Measurements from ENCODE around the gene PGA5. TPM values are rescaled to one million over a fixed set of nuclear protein-coding genes. Genes with fewer than 3 reads are reported as not detected.
"Not testable (repeated sequence)": the region's sequence is repeated elsewhere in the genome, so short reads cannot be mapped to it uniquely, and the experiment has no call there.

The PGA5 gene
- total RNA-seq, 1 experiment from 2014 or later = 0.33 TPM

- not testable (repeated sequence) for H3K36me3 Mint-ChIP-seq (ENCODE audit: insufficient read depth in 1 of 3, low read depth in 3 of 3); H2BK15ac ChIP-seq (ENCODE audit: low read depth, low read length); H4K5ac ChIP-seq (ENCODE audit: insufficient read length, low read depth, low read length); H3K14ac ChIP-seq (ENCODE audit: insufficient read depth, low read length); H3K4ac ChIP-seq (ENCODE audit: low read depth, low read length); H3K23ac ChIP-seq (ENCODE audit: insufficient read length, low read depth, low read length); H3K56ac ChIP-seq (ENCODE audit: insufficient read length, low read depth, low read length); H2BK12ac ChIP-seq (ENCODE audit: insufficient read length, low read depth, low read length); H3K9me3 Mint-ChIP-seq; H3K23me2 ChIP-seq (ENCODE audit: insufficient read length, low read depth, low read length, poor library complexity, severe bottlenecking); H3K4me1 Mint-ChIP-seq; H3K9ac ChIP-seq (ENCODE audit: extremely low read depth, insufficient read length, low read length); H3K27ac Mint-ChIP-seq; H3K79me1 ChIP-seq (ENCODE audit: insufficient read depth, low read depth, low read length, poor library complexity, severe bottlenecking); H2BK20ac ChIP-seq (ENCODE audit: low read depth, low read length, poor library complexity, severe bottlenecking); H3T11ph ChIP-seq (ENCODE audit: low read length); H2AFZ ChIP-seq (ENCODE audit: low read length); H3K27ac ChIP-seq (ENCODE audit: insufficient read length, low read depth, low read length); H4K20me1 ChIP-seq (ENCODE audit: control insufficient read depth, insufficient read depth, insufficient read length); H3K18ac ChIP-seq (ENCODE audit: insufficient read length, low read depth, low read length); H3K79me2 ChIP-seq (ENCODE audit: insufficient read depth, low read length); H3K27me3 ChIP-seq (ENCODE audit: insufficient read depth, low read length); H3K4me1 ChIP-seq (ENCODE audit: insufficient read depth, low read length); H4K8ac ChIP-seq (replicated peaks; ENCODE audit: insufficient read length, low read depth, low read length); H2BK5ac ChIP-seq (ENCODE audit: insufficient read length, low read length); H3K27me3 Mint-ChIP-seq (ENCODE audit: low read depth); DNase-seq; H2AK5ac ChIP-seq (ENCODE audit: insufficient read length, low read length); H3K4me3 Mint-ChIP-seq; H2BK120ac ChIP-seq (ENCODE audit: low read depth, low read length, poor library complexity, severe bottlenecking); H3K4me2 ChIP-seq (ENCODE audit: insufficient read depth, insufficient read length, low read length); H3K9me3 ChIP-seq (ENCODE audit: control insufficient read depth, low read depth, low read length); H4K91ac ChIP-seq (ENCODE audit: insufficient read length, low read depth, low read length)
- no CpG with 5 or more reads among the region's 5 CpGs for WGBS (ENCODE audit: extremely low coverage, insufficient read length, low lambda C conversion rate)
Observed at GRCh38 chr11:61222692-61223091, 18.3 kb upstream of the PGA5 start.

- not testable (repeated sequence) for H2BK20ac ChIP-seq (ENCODE audit: low read depth, low read length, poor library complexity, severe bottlenecking); H3K18ac ChIP-seq (ENCODE audit: insufficient read length, low read depth, low read length); H3K56ac ChIP-seq (ENCODE audit: insufficient read length, low read depth, low read length); H3K27ac Mint-ChIP-seq; H3T11ph ChIP-seq (ENCODE audit: low read length); H3K4ac ChIP-seq (ENCODE audit: low read depth, low read length); H2BK5ac ChIP-seq (ENCODE audit: insufficient read length, low read length); H3K23ac ChIP-seq (ENCODE audit: insufficient read length, low read depth, low read length); H2AK5ac ChIP-seq (ENCODE audit: insufficient read length, low read length); H3K9me3 Mint-ChIP-seq; H3K27me3 Mint-ChIP-seq (ENCODE audit: low read depth); H4K20me1 ChIP-seq (ENCODE audit: control insufficient read depth, insufficient read depth, insufficient read length); H3K4me2 ChIP-seq (ENCODE audit: insufficient read depth, insufficient read length, low read length); H3K27me3 ChIP-seq (ENCODE audit: insufficient read depth, low read length); H3K23me2 ChIP-seq (ENCODE audit: insufficient read length, low read depth, low read length, poor library complexity, severe bottlenecking); H3K4me3 Mint-ChIP-seq; DNase-seq; H2AFZ ChIP-seq (ENCODE audit: low read length); H3K9me3 ChIP-seq (ENCODE audit: control insufficient read depth, low read depth, low read length); H2BK15ac ChIP-seq (ENCODE audit: low read depth, low read length); H3K4me1 Mint-ChIP-seq; H3K14ac ChIP-seq (ENCODE audit: insufficient read depth, low read length); H4K8ac ChIP-seq (replicated peaks; ENCODE audit: insufficient read length, low read depth, low read length); H2BK12ac ChIP-seq (ENCODE audit: insufficient read length, low read depth, low read length); H3K27ac ChIP-seq (ENCODE audit: insufficient read length, low read depth, low read length); H4K5ac ChIP-seq (ENCODE audit: insufficient read length, low read depth, low read length); H3K36me3 Mint-ChIP-seq (ENCODE audit: insufficient read depth in 1 of 3, low read depth in 3 of 3); H3K79me2 ChIP-seq (ENCODE audit: insufficient read depth, low read length); H3K4me1 ChIP-seq (ENCODE audit: insufficient read depth, low read length); H4K91ac ChIP-seq (ENCODE audit: insufficient read length, low read depth, low read length); H3K79me1 ChIP-seq (ENCODE audit: insufficient read depth, low read depth, low read length, poor library complexity, severe bottlenecking); H2BK120ac ChIP-seq (ENCODE audit: low read depth, low read length, poor library complexity, severe bottlenecking); H3K9ac ChIP-seq (ENCODE audit: extremely low read depth, insufficient read length, low read length)
- no CpG with 5 or more reads among the region's 10 CpGs for WGBS (ENCODE audit: extremely low coverage, insufficient read length, low lambda C conversion rate)
Observed at GRCh38 chr11:61226457-61227137, 14.4 kb upstream of the PGA5 start.
